ENCODE measurements around the gene TAS2R40. TPM values are rescaled to one million over a fixed set of nuclear protein-coding genes. Genes with fewer than 3 reads are reported as not detected.

TAS2R40 gene
- total RNA-seq, 1 experiment from 2014 or later, result not detected

- Histone ChIP-seq H3K9me3 (ENCODE audit: control insufficient read depth in 1 of 2, insufficient read depth in 1 of 2, low read depth in 1 of 2, low read length in 2 of 2) (no peaks in the 10 kb centered on the region), H3K79me2 (ENCODE audit: insufficient read depth, low read length) (peaks cover 11% of the 10 kb centered on the region; the same call in 1 of the 2 replicates), H3K9me2 (ENCODE audit: insufficient read depth) (no peaks in the 10 kb centered on the region), H3K9ac (ENCODE audit: low read length) (no peak overlapping the region), H3K27me3 (ENCODE audit: insufficient read depth, low read length) (no peaks in the 10 kb centered on the region), H3K4me2 (ENCODE audit: low read length) (peak overlapping the region; percentile 49), H3K4me1 (ENCODE audit: control insufficient read depth in 1 of 2, insufficient read depth in 2 of 2, low read length in 2 of 2) (peaks cover 9 to 32% of the 10 kb centered on the region in 2 experiments; a peak in 3 of 4 replicates), H4K20me1 (ENCODE audit: insufficient read depth) (no peaks in the 10 kb centered on the region), H3K4me3 (replicated peaks in 1 of 2; ENCODE audit: low read depth in 1 of 2, low read length in 2 of 2) (no peak overlapping the region), H3K36me3 (ENCODE audit: control insufficient read depth in 1 of 2, insufficient read depth in 2 of 2, low read length in 2 of 2) (no peaks in the 10 kb centered on the region), H2AFZ (ENCODE audit: low read depth, low read length, poor library complexity, severe bottlenecking) (peak overlapping the region; percentile 55), H3K27ac (ENCODE audit: low read depth, low read length) (no peak overlapping the region)
- no peak for TF ChIP-seq ELF1 (IDR thresholded peaks at IDR 0.05; ENCODE audit: borderline replicate concordance, low read depth)
- TF ChIP-seq CTCF (IDR thresholded peaks at IDR 0.05 in 2 of 3, conservative IDR thresholded peaks at IDR 0.05 in 1 of 3; ENCODE audit: borderline replicate concordance in 1 of 3, insufficient read depth in 1 of 3, low read depth in 2 of 3, low read length in 2 of 3), result no peak
- TF ChIP-seq FOSL1 (IDR thresholded peaks at IDR 0.05; ENCODE audit: low read depth), result peak; percentile 73
- no peak for TF ChIP-seq REST (IDR thresholded peaks at IDR 0.05; ENCODE audit: low read depth)
- peak; percentile 36; the same call in 1 of the 2 replicates for TF ChIP-seq POLR2AphosphoS5 (IDR thresholded peaks at IDR 0.05; ENCODE audit: low read depth, low read length)
- peak; percentile 42 for TF ChIP-seq SP1 (IDR thresholded peaks at IDR 0.05; ENCODE audit: low read depth)
- TF ChIP-seq CBX3 (IDR thresholded peaks at IDR 0.05; ENCODE audit: low read depth), result 0 out of 2 replicates have a peak, but pooled peaks have one; percentile 56
- no peak for TF ChIP-seq ZNF274 (IDR thresholded peaks at IDR 0.05; ENCODE audit: low read depth, low read length)
- TF ChIP-seq JUND (IDR thresholded peaks at IDR 0.05), result peak; percentile 69
- no peak for TF ChIP-seq SRF (IDR thresholded peaks at IDR 0.05; ENCODE audit: low read depth)
- TF ChIP-seq EZH2 (IDR thresholded peaks at IDR 0.05), result no peak
- TF ChIP-seq MAX (IDR thresholded peaks at IDR 0.05), result no peak
- TF ChIP-seq TCF7L2 (IDR thresholded peaks at IDR 0.05; ENCODE audit: borderline replicate concordance, extremely low read depth, insufficient read depth, insufficient read length), result no peak
- TF ChIP-seq EGR1 (IDR thresholded peaks at IDR 0.05; ENCODE audit: low read depth), result no peak
- TF ChIP-seq SIN3A (IDR thresholded peaks at IDR 0.05; ENCODE audit: low read depth), result no peak
- no peak for TF ChIP-seq RAD21 (IDR thresholded peaks at IDR 0.05; ENCODE audit: low read depth)
- no TSS peak for BruUV-seq (replicated peaks)
- DNase-seq (ENCODE audit: low read depth, low spot score) (peak; percentile 29), ATAC-seq (no peak)
- POLR2A ChIA-PET, result no interaction called here
- RAD21 ChIA-PET (ENCODE audit: low non-redundant PET in 1 of 2, low total read pairs in 2 of 2, uncharacterized antibody in 2 of 2, unreplicated experiment in 2 of 2), result interaction anchor here in 1 of 2 experiments (0.6 kb wide), 1 partner anchor 444 kb away, joined by 3 read pairs; no protein-coding TSS in a partner anchor
- CTCF ChIA-PET, result interaction anchor here (0.7 kb wide), 1 partner anchor 19 kb away, joined by 5 read pairs; no protein-coding TSS in a partner anchor
- intact Hi-C loops (cut with micrococcal nuclease), result loop anchor here (5.0 kb wide), 1 partner anchor 148 kb away; the partner anchor contains the start of gene EPHA1
Measured at GRCh38 chr7:143259765-143260164, 37.9 kb downstream of the TAS2R40 start.

Measured in HCT116 (cell line).